ENCODE measurements around the gene IZUMO1. TPM values are rescaled to one million over a fixed set of nuclear protein-coding genes. Genes with fewer than 3 reads are reported as not detected.

Gene IZUMO1
- total and polyA plus RNA-seq, 3 donors from 2014 or later: 10.5 to 32.8 (median 28.9) TPM

DNA sequence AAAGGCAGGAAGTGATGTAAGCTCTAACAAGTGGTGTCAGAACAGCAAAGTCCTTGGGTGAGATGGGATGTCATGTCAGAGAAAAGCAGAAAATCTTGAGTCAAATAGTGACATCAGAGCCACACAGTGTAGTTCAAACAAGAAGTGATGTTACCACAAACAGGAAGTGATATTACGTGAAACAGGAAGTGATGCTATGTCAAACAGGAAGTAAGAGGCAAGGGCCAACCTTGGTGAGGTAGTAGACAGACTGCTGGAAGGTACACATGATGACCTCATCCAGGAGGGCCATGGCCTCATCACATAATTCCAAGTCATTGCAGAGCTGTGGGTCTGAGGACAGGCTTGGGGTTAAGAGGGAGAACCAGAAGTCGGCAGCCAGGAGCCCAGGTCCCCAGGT, 20.2 kb downstream of the IZUMO1 start:
- intact Hi-C loops (cut with DNase I; ENCODE audit: low total_unique reads): no loop called here
- Histone ChIP-seq H3K36me3 (ENCODE audit: low read depth, missing control alignments) (no peaks in the 10 kb centered on the region), H3K4me1 (peaks cover 13% of the 10 kb centered on the region), H3K27me3 (no peaks in the 10 kb centered on the region), H3K4me3 (no peak overlapping the region), H3K27ac (peak overlapping the region in 1 of 2 donors; percentile 43), H3K9me3 (no peaks in the 10 kb centered on the region)
- TF ChIP-seq POLR2A (IDR thresholded peaks at IDR 0.05): no peak
- TF ChIP-seq, protein P1, sequence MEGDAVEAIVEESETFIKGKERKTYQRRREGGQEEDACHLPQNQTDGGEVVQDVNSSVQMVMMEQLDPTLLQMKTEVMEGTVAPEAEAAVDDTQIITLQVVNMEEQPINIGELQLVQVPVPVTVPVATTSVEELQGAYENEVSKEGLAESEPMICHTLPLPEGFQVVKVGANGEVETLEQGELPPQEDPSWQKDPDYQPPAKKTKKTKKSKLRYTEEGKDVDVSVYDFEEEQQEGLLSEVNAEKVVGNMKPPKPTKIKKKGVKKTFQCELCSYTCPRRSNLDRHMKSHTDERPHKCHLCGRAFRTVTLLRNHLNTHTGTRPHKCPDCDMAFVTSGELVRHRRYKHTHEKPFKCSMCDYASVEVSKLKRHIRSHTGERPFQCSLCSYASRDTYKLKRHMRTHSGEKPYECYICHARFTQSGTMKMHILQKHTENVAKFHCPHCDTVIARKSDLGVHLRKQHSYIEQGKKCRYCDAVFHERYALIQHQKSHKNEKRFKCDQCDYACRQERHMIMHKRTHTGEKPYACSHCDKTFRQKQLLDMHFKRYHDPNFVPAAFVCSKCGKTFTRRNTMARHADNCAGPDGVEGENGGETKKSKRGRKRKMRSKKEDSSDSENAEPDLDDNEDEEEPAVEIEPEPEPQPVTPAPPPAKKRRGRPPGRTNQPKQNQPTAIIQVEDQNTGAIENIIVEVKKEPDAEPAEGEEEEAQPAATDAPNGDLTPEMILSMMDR (IDR thresholded peaks at IDR 0.05): no peak
- DNase-seq: no peak
- 68 to 79% methylated on average over 1 to 2 of the region's 2 CpGs for WGBS, 2 donors

DNA sequence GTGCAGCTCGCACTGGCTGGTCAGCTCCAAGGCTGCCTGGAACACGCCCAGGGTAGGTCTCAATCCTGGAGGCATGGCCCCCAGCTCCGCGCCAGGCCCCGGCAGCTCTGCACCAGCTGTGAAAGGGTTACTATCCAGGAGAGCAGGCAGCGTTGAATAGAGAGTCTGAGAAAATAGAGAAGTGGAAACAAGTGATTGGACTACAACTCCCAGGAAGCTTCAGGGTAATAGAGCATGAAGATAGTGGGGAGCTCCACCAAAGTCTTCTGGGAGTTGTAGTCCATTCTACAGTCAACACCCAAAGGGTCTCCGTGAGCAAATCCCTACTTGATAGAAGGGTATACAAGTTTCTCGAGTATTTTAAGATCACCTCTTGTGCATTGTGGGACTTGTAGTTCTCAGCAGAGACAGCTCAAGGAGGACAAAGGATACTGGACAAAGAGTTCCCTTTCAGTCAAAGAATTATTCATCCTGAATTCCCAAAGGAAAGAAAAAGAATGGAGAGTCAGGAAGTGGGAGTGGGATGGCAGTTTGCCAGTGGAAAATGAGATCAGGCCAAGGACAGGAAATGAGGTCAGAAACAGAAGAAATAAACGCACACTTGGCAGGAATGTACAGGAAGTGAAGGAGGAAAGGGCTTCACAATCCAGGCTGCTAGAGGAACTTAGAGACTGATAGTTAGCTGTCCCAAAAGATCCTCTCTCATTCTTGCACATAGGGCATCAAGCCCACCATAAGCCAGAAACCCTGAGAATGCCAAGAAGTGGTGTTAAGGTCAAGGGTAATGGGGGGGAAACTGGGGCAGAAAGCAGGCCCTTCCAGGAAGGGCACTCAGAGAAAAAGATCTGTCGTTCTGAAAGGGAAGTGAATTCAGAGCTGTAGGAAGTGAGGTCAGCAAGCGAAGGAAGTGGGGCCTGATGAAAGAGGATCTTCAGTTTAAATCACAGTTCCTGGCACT, 21.6 kb downstream of the IZUMO1 start:
- intact Hi-C loops (cut with DNase I; ENCODE audit: low total_unique reads): no loop called here
- WGBS, 2 donors: 50 to 59% methylated on average over 11 of the region's 11 CpGs
- H3K4me1 ChIP-seq: peaks cover 16% of the 10 kb centered on the region
- H3K27me3 ChIP-seq: no peaks in the 10 kb centered on the region
- no peaks in the 10 kb centered on the region for H3K36me3 ChIP-seq (ENCODE audit: low read depth, missing control alignments)
- DNase-seq: peak; percentile 65
- H3K4me3 ChIP-seq: no peak overlapping the region
- no peaks in the 10 kb centered on the region for H3K9me3 ChIP-seq
- no peak for TF ChIP-seq POLR2A (IDR thresholded peaks at IDR 0.05)
- TF ChIP-seq, protein P1 (IDR thresholded peaks at IDR 0.05): no peak
- H3K27ac ChIP-seq: peak overlapping the region; percentile 53 to 90

DNA sequence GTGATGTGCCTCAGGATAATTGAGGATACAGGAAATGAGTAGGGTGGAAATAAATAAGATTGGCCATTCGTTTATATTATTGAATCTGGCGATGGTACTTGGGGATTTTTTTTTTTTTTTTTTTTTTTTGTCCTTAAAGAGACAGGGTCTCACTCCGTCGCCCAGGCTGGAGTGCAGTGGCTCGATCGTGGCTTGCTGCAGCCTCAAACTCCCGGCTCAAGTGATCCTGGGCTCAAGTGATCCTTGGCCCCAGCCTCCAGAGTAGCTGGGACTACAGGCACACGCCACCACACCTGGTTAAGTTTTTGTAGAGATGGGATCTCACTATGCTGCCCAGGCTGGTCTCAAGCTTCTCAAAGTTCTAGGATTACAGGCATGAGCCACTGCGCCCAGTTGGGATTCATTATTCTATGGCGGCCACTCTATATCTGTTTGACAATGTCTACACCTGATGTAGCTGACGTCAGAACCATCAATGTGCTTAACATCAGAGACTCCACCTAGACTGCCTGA, 24.5 kb downstream of the IZUMO1 start:
- intact Hi-C loops (cut with DNase I; ENCODE audit: low total_unique reads): no loop called here
- 74 to 83% methylated on average over 11 of the region's 11 CpGs for WGBS, 2 donors
- H3K9me3 ChIP-seq: no peaks in the 10 kb centered on the region
- TF ChIP-seq, protein P1 (IDR thresholded peaks at IDR 0.05): no peak
- TF ChIP-seq POLR2A (IDR thresholded peaks at IDR 0.05): no peak
- no peaks in the 10 kb centered on the region for H3K36me3 ChIP-seq (ENCODE audit: low read depth, missing control alignments)
- no peak overlapping the region for H3K4me3 ChIP-seq
- H3K27me3 ChIP-seq: no peaks in the 10 kb centered on the region
- H3K4me1 ChIP-seq: peaks cover 36% of the 10 kb centered on the region
- no peak overlapping the region for H3K27ac ChIP-seq
- DNase-seq: no peak

DNA sequence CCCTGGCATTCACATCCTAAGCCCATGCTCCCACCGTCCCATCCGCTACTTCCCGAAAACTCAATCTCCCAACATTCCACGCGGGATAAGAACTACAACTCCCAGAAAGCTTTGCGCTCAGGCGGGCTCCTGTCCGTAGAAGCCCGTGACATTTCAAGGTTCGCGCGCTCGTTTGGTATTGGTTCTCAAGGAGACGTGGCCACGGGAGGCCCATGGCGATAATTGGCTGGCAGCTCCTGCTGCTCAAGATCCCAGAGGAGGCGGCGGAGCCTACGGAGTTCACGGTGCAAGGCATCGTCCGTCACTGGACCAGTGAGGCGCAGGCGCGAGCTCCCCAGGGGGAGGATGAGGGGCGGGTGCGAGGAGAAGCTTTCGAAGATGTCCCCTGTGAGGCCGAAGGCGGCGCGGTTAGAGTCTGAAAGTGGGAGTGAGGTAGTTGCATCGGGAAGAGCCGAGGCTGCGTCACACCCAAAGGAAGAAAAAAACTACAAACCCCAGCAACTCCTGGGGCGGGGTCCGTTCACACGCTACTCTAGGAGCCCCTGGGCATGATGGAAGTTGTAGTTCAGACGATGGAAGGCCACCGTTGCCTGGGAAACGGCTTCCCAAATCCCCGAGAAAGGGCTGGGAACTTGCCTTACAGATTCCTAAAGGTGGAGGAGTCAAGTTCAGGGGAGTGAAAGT, 26.0 kb downstream of the IZUMO1 start:
- H3K27ac ChIP-seq: peak overlapping the region; percentile 29 to 87
- no peaks in the 10 kb centered on the region for H3K9me3 ChIP-seq
- DNase-seq: peak; percentile 100
- H3K36me3 ChIP-seq (ENCODE audit: low read depth, missing control alignments): no peaks in the 10 kb centered on the region
- TF ChIP-seq, protein P1 (IDR thresholded peaks at IDR 0.05): no peak
- no peak for TF ChIP-seq POLR2A (IDR thresholded peaks at IDR 0.05)
- no peaks in the 10 kb centered on the region for H3K27me3 ChIP-seq
- WGBS, 2 donors: 4 to 12% methylated on average over 32 to 41 of the region's 42 CpGs
- peaks cover 46% of the 10 kb centered on the region for H3K4me1 ChIP-seq
- intact Hi-C loops (cut with DNase I; ENCODE audit: low total_unique reads): no loop called here
- peak overlapping the region; percentile 51 to 58 for H3K4me3 ChIP-seq

All from testis (tissue), 3 donors.